HG02973 (cell line): ENCODE measurements around the gene RDH13.
"Not testable (repeated sequence)": the region's sequence is repeated elsewhere in the genome, so short reads cannot be mapped to it uniquely, and the experiment has no call there.

Experiments
- ATAC-seq: cut with Tn5 transposase; IDR thresholded peaks from one replicate; pipeline ENCODE4 v1.9.1; 2021; ENCODE audit warnings: moderate library complexity; ENCODE audit not compliant: unreplicated experiment

The RDH13 gene

DNA sequence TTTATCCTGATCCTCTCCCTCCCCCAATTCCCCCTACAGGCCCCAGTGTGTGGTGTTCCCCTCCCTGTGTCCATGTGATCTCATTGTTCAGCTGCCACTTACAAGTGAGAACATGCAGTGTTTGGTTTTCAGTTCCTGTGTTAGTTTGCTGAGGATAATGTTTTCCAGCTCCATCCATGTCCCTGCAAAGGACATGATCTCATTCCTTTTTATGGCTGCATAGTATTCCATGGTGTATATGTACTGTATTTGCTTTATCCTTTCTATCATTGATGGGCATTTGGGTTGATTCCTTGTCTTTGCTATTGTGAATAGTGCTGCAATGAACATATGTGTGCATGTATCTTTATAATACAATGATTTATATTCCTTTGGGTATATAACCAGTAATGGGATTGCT, 42.6 kb downstream of the RDH13 start:
- not testable (repeated sequence) for ATAC-seq

DNA sequence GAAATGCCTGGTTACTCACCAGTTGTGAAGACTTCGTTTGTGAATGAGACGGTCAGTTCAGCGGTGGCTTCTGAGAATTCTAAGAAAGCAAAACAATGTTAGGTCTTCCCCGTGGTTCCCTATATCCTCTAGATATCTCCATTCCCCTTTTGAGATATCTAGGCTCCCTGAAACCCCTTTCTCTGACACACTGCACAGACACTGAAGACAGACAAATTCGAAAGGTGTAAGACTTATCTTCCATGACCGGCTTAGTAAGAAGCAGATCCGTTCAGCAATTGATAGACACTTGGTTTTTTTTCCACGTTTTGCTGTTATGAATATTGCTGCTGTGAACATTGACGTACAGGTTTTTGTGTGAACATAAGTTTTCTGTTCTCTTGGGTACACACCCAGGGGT, 44.3 kb downstream of the RDH13 start:
- ATAC-seq: no peak

DNA sequence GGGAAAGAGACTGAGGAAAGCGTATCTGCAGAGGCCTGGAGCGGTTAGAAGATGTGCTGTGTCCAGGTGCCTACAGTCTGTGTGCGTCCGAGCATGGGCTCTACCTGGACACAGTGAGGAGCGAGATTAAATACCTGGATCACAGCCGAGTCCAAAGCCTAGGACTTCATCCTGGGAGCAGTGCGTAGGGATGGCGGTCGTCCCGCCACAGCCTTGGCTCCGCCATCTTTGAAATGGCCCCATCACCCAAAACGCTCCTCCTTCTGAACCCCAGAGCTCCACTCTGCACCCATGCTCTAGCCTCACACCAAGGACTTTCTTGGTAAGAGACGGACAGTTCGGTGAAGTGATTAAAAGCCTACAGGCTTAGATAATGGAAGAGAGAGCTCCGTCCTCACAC, 44.7 kb downstream of the RDH13 start:
- ATAC-seq: no peak

DNA sequence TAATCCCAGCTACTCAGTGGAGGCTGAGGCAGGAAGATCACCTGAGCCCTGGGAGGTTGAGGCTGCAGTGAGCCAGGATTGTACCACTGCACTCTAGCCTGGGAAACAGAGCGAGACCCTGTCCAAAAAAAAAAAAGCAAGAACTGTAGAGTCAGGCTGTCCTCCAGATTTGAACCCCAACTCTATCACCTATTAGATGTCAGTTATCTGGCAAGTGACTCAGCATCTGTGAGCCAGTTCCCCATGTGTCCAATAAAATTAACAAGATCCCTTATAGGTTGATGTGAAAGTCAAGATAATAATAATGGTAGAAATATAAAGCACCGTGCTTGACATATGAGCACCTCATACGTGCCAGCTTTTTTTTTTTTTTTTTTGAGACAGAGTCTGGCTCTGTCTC, 46.9 kb downstream of the RDH13 start:
- ATAC-seq: no peak

DNA sequence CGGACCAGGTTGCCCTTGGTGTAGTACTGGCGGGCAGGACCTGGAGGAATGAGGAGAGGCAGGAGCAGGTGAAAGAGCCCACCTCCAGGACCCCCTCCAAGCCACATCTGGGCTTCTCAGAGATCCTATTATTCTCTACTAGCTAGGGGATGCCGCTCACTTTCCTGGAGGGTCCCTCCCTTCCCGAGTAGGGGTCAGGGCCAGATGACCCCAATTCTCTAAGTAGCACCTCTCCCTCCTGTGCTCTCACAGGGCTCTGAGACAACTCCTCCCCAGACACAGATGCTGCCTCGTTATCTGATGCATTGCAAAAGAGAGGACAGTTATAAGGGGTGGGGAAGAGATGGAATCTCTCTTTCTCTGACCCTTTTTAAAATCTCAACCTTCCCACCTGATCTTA, 47.8 kb downstream of the RDH13 start:
- no peak for ATAC-seq

DNA sequence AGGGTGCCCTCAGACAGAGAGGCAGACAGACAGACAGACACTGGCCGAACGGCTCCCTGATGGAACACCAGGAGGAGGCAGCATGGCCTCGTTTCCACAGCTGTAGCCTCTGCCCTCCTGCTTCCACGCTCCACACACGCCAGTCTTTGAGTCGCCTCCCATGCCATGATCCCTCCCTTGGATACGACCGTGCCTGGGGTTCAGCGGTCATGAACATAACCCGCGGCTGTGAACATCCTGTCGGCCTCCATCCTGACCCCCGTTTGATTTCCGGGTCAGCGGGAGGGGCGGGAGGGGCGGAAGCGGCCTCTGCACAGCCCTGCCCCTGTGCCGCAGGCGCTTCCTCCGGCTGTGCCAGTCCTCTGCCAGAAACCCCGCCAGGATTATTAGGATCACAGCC, 48.2 kb downstream of the RDH13 start:
- ATAC-seq: no peak

DNA sequence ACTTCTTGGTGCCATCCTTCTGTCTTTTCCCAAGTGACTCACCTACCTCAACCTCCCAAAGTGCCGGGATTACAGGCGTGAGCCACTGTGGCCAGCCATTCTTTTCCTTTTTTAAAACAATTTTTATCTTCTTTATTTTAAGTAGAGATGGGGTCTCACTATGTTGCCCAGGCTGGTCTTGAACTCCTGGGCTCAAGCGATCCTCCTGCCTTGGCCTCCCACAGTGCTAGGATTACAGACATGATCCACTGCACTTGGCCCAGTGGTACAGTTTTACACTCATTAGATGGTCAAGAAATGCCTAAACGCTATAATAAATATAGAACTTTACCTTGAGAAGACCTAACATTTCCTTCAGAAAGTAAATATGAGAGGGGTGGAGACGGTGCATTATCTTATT, 49.4 kb downstream of the RDH13 start:
- no peak for ATAC-seq

DNA sequence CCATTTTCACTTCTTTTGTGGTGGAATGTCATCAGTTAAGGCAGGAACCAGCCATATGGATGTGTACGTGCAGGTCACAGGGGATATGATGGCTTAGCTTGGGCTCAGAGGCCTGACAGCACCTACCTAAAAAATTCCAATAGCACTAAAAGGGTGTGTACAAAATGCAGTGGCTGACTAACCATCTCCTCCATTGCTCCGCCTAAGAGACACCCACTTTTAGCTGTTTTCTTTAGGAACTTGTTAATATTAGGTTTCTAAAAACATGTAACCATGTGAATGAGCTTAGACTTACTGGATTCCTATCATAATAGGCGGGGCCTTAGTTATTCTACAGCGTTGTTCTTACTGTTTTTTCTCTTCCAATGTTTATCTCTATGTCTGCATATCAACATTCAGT, 50.6 kb downstream of the RDH13 start:
- no peak for ATAC-seq

DNA sequence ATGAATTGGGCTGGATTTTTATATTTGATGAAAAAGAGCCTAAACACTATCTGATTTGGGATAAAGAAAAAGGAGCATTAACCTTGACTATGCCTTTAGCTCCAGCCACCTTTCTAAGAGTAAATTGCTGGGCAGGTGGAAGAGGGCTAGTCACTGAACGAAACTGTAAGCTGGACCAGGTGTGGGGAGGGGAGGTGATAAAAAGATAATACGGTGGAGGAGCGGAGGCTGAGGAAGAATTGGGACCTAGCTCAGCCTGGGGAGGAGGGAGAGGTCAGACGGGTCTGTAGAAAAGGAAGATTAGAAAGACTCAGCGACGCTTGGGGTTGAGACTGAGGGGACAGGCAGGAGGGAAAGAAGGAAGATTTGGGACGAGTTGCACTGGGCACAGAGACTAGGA, 52.4 kb downstream of the RDH13 start:
- ATAC-seq: not testable (repeated sequence)

DNA sequence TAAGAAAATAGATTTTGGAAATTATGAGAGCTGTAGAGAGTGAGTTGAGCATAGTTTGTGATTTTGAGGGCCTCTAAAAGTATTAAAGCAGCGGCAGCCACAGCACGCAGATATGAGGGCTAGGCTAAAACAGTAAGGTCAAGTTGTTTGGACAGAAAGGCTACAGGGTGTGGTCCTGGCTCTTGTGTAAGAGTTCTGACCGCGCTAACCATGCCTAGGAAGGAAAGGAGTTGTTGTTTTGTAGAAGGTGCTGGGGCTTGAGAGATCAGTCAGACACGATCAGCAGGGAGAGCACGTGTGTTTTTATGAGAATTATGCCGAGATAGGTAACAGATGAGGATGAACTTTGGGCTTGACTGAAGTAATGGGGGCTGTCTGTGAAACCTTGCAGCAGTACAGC, 54.2 kb downstream of the RDH13 start:
- ATAC-seq: not testable (repeated sequence)

DNA sequence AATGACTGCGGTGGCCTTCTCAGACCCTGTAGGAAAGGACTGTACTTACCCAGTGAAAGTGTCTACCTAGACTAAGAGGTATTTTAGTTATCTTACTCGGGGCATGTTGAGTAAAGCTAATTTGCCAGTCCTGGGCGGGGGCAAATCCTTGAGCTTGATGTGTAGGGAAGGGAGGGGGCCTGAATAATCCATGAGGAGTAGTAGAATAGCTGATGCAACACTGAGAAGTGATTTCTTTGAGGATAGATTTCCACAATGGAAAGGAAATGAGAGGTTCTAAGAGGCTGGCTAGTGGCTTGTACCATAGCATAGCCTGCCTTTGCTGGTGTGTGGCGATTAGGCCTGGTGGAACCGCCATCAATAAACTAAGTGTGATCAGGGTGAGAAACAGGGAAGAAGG, 54.8 kb downstream of the RDH13 start:
- not testable (repeated sequence) for ATAC-seq

DNA sequence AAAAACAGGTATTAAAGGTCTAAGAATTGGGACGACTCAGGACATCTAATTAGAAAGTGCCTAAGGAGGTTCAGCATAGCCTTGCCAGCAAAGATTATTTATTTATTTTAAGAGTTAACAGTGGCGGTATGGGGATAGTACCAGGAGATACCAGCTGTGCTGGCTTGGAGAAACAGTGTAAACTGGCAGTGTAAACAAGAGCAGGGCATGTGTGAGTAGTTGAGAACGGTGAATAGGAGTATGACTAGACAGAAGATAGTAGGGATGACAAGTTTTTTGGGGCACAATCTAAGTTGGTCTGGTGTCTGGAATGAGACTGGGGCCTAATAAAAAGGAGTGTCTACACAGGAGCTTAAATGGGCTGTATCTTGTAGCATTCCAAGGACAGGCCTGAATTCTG, 55.4 kb downstream of the RDH13 start:
- not testable (repeated sequence) for ATAC-seq

DNA sequence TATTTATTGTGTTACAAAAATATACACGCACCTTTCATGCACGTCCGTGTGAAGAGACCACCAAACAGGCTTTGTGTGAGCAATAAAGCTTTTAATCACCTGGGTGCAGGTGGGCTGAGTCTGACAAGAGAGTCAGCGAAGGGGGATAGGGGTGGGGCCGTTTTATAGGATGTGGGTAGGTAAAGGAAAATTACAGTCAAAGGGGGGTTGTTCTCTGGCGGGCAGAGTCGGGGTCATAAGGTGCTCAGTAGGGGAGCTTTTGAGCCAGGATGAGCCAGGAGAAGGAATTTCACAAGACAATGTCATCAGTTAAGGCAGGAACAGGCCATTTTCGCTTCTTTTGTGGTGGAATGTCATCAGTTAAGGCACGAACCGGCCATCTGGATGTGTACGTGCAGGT, 56.2 kb downstream of the RDH13 start:
- ATAC-seq: not testable (repeated sequence)

DNA sequence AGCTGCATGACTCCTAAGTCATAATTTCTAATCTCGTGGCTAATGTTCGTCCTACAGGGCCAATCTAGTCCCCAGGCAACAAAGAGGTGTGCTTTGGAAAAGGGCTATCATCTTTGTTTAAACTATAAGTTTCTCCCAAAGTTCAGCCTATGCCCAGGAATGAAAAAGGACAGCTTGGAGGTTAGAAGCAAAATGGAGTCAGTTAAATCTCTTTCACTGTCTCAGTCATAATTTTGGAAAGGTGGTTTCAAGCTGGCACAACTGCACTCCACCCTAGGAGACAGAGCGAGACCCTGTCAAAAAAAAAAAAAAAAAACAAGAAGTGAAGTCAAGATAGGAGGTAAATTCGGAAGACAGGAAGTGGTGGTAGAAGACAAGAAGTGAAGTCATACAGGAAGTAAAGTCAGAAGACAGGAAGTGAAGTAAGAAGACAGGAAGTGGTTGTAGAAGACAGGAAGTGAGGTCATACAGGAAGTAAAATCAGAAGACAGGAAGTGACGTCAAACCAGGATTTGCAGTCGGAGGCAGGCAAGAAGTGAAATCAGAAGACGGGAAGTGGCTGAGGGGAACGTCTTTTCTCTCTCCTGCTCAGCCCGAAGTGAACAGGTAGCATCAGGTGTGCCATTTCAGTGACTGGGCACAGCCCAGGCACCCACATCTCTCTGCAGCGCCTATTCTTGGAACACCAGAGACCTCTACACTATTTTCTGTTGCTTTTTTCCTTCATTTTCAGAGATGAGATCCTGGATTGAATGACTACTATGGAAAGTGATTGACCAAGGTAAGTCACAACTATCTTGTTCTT, 57.1 kb downstream of the RDH13 start:
- ATAC-seq: peak; percentile 88

DNA sequence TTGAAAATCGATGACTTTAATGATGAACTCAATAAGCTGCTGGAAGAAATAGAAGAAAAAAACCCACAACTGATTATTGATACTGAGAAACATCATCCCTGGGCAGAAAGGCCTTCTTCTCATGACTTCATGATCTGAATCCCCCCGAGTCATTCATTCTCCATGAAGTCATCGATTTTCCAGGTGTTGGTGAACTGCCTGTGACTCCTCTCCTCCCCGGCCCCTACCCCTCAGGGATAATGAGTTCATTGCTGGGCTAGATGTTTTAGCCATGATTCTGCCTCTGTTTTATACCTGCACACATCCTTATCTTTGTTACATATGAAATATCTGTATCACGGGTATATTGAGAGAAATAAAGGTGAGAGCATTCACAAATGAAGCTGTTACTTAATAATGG, 62.2 kb downstream of the RDH13 start:
- no peak for ATAC-seq

DNA sequence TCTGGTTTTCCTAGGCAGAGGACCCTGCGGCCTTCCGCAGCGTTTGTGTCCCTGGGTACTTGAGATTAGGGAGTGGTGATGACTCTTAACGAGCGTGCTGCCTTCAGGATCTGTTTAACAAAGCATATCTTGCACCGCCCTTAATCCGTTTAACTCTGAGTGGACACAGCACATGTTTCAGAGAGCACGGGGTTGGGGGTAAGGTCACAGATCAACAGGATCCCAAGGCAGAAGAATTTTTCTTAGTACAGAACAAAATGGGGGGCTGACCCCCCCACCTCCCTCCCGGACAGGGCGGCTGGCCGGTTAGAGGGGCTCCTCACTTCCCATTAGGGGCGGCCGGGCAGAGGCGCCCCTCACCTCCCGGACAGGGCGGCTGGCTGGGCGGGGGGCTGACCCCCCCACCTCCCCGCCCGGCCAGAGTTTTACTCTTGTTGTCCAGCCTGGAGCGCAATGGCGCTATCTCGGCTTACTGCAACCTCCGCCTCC, 64.2 kb downstream of the RDH13 start:
- not testable (repeated sequence) for ATAC-seq

DNA sequence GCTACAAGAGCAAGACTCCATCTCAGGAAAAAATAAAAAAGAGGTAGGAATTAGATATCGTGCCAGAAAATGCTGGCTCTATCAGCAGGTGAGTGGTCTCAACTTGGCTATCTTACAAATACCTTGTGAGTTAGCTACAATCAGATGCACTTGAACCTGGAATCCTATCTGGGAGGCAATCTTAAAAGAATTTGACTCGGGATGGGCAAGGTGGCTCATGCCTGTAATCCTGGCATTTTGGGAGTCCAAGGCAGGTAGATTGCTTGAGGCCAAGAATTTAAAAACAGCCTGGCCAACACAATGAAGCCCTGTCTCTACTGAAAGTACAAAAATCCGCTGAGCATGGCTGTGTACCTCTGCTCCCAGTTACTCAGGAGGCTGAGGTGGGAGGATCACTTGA, 67.4 kb downstream of the RDH13 start:
- ATAC-seq: no peak
